GM12878 (cell line): ENCODE data around the gene PDE6A.

Source experiments
- ATF7 ChIP-seq: fragments of 450-650 bp; IDR thresholded peaks from 2 replicates; pipeline ENCODE4 v1.6.1; 2016; ENCODE audit warnings: low read depth, mild to moderate bottlenecking
- CHD1 ChIP-seq: IDR thresholded peaks from 2 replicates; pipeline ENCODE4 v1.6.1; 2012; ENCODE audit warnings: low read depth, low read length, improper control_type of control experiment
- CTCF ChIP-seq, 3 experiments: IDR thresholded peaks in 2 of 3; conservative IDR thresholded peaks in 1 of 3; 2 replicates each; pipeline ENCODE4 v1.5.1; 2011; ENCODE audit warnings: low read depth in 3 of 3, low read length in 3 of 3, mild to moderate bottlenecking in 3 of 3, control low read depth in 2 of 3, moderate library complexity in 2 of 3, inconsistent platforms in 1 of 3, mixed read lengths in 1 of 3; ENCODE audit not compliant: control insufficient read depth in 2 of 3, insufficient read depth in 1 of 3; ENCODE audit errors: extremely low read depth in 1 of 3
- EP300 ChIP-seq, 2 experiments: fragments of 150-350 bp in 1 of 2; IDR thresholded peaks; 2 replicates each; pipeline ENCODE4 v1.6.1; 2011 to 2012; ENCODE audit warnings: low read depth in 2 of 2, low read length in 2 of 2, borderline replicate concordance in 1 of 2, improper control_type of control experiment in 1 of 2, inconsistent platforms in 1 of 2; ENCODE audit not compliant: control insufficient read depth in 1 of 2
- MAX ChIP-seq: IDR thresholded peaks from 2 replicates; pipeline ENCODE4 v1.6.1; 2012; ENCODE audit warnings: low read depth, low read length, improper control_type of control experiment
- MTA3 ChIP-seq: IDR thresholded peaks from 2 replicates; pipeline ENCODE4 v1.6.1; 2012; ENCODE audit warnings: low read length, inconsistent platforms, borderline replicate concordance
- MYC ChIP-seq: IDR thresholded peaks from 2 replicates; pipeline ENCODE4 v1.6.1; 2011; ENCODE audit warnings: mild to moderate bottlenecking, low read length, moderate library complexity, inconsistent platforms; ENCODE audit not compliant: insufficient read depth, insufficient replicate concordance, insufficient read length, severe bottlenecking
- NBN ChIP-seq: fragments of 450-650 bp; IDR thresholded peaks from 2 replicates; pipeline ENCODE4 v1.6.1; 2016
- POLR2A ChIP-seq: IDR thresholded peaks from 2 replicates; pipeline ENCODE4 v1.6.1; 2011; ENCODE audit warnings: low read depth, mild to moderate bottlenecking, low read length
- RFX5 ChIP-seq: IDR thresholded peaks from 2 replicates; pipeline ENCODE4 v1.6.1; 2011; ENCODE audit warnings: low read depth, low read length, improper control_type of control experiment
- SMAD5 ChIP-seq: IDR thresholded peaks from 2 replicates; pipeline ENCODE4 v1.6.1; 2016; ENCODE audit warnings: antibody characterized with exemption, low read depth
- YY1 ChIP-seq: IDR thresholded peaks from 2 replicates; pipeline ENCODE4 v1.6.1; 2011; ENCODE audit warnings: low read depth, mild to moderate bottlenecking, low read length
- ZBTB11 ChIP-seq: fragments of 450-650 bp; formaldehyde crosslinking; IDR thresholded peaks from 2 replicates; pipeline ENCODE4 v1.5.0; 2022; ENCODE audit warnings: mild to moderate bottlenecking, missing genetic modification characterization

- no peak for TF ChIP-seq SMAD5
- no peak for TF ChIP-seq NBN
- TF ChIP-seq MAX: no peak
- TF ChIP-seq RFX5: no peak
- no peak for TF ChIP-seq EP300 (IDR thresholded peaks at IDR 0.05; ENCODE audit: borderline replicate concordance in 1 of 2, control insufficient read depth in 1 of 2, low read depth in 2 of 2, low read length in 2 of 2)
- no peak for TF ChIP-seq POLR2A
- TF ChIP-seq CHD1: no peak
- no peak for TF ChIP-seq MTA3
- no peak for TF ChIP-seq CTCF (IDR thresholded peaks at IDR 0.05 in 2 of 3, conservative IDR thresholded peaks at IDR 0.05 in 1 of 3; ENCODE audit: control insufficient read depth in 2 of 3, extremely low read depth in 1 of 3, insufficient read depth in 1 of 3, low read depth in 3 of 3, low read length in 3 of 3)
- TF ChIP-seq ZBTB11: no peak
- TF ChIP-seq YY1: no peak
- TF ChIP-seq MYC: no peak
- TF ChIP-seq ATF7: no peak
Measured at GRCh38 chr5:149904293-149904886, 40.2 kb downstream of the PDE6A start.
